ENCODE measurements around the gene MYO5C. TPM values are rescaled to one million over a fixed set of nuclear protein-coding genes. Genes with fewer than 3 reads are reported as not detected.
"Not testable (repeated sequence)": the region's sequence is repeated elsewhere in the genome, so short reads cannot be mapped to it uniquely, and the experiment has no call there.

Gene MYO5C
- total and polyA plus RNA-seq, 2 donors = 4.0 to 11.6 TPM

- 59% methylated on average over 6 of the region's 6 CpGs for WGBS
Observed at GRCh38 chr15:52255935-52256334, 39.7 kb downstream of the MYO5C start.

GRCh38 chr15:52255008-52255407 lies 40.6 kb downstream of the MYO5C start:
- H3K4me1 ChIP-seq (ENCODE audit: insufficient read depth) = no peaks in the 10 kb centered on the region
- H3K27ac ChIP-seq (ENCODE audit: low read depth) = no peak overlapping the region
- 48% methylated on average over 1 of the region's 1 CpG for WGBS
- H3K36me3 ChIP-seq (ENCODE audit: insufficient read depth) = no peaks in the 10 kb centered on the region
- no peak overlapping the region for H3K4me3 ChIP-seq (ENCODE audit: low read depth, low read length)
- DNase-seq (ENCODE audit: extremely low spot score) = no peak

More at GRCh38 chr15:52255935-52256334, 39.7 kb downstream of the MYO5C start:
- H3K4me1 ChIP-seq (ENCODE audit: insufficient read depth) = no peaks in the 10 kb centered on the region
- DNase-seq (ENCODE audit: extremely low spot score) = no peak
- no peak overlapping the region for H3K4me3 ChIP-seq (ENCODE audit: low read depth, low read length)
- no peaks in the 10 kb centered on the region for H3K36me3 ChIP-seq (ENCODE audit: insufficient read depth)
- H3K27ac ChIP-seq (ENCODE audit: low read depth) = no peak overlapping the region

GRCh38 chr15:52254391-52254790 lies 41.2 kb downstream of the MYO5C start:
- Histone ChIP-seq H3K27ac (ENCODE audit: low read depth) (no peak overlapping the region), H3K36me3 (ENCODE audit: insufficient read depth) (no peaks in the 10 kb centered on the region), H3K4me1 (ENCODE audit: insufficient read depth) (no peaks in the 10 kb centered on the region), H3K4me3 (ENCODE audit: low read depth, low read length) (no peak overlapping the region)
- DNase-seq (ENCODE audit: extremely low spot score) = no peak
- WGBS = 86% methylated on average over 4 of the region's 4 CpGs

- 64% methylated on average over 4 of the region's 4 CpGs for WGBS
- no peaks in the 10 kb centered on the region for H3K36me3 ChIP-seq (ENCODE audit: insufficient read depth)
- H3K4me1 ChIP-seq (ENCODE audit: insufficient read depth) = no peaks in the 10 kb centered on the region
- no peak overlapping the region for H3K4me3 ChIP-seq (ENCODE audit: low read depth, low read length)
- no peak for DNase-seq (ENCODE audit: extremely low spot score)
- H3K27ac ChIP-seq (ENCODE audit: low read depth) = no peak overlapping the region
Observed at GRCh38 chr15:52252781-52253180, 42.8 kb downstream of the MYO5C start.

- Histone ChIP-seq H3K27ac (ENCODE audit: low read depth) (no peak overlapping the region), H3K4me3 (ENCODE audit: low read depth, low read length) (no peak overlapping the region), H3K36me3 (ENCODE audit: insufficient read depth) (no peaks in the 10 kb centered on the region), H3K4me1 (ENCODE audit: insufficient read depth) (no peaks in the 10 kb centered on the region)
- no peak for DNase-seq (ENCODE audit: extremely low spot score)
- WGBS = 83% methylated on average over 8 of the region's 8 CpGs
Observed at GRCh38 chr15:52251144-52251860, 44.3 kb downstream of the MYO5C start.

- Histone ChIP-seq H3K4me3 (ENCODE audit: low read depth, low read length) (no peak overlapping the region), H3K4me1 (ENCODE audit: insufficient read depth) (no peaks in the 10 kb centered on the region), H3K27ac (ENCODE audit: low read depth) (no peak overlapping the region), H3K36me3 (ENCODE audit: insufficient read depth) (no peaks in the 10 kb centered on the region)
- 90% methylated on average over 7 of the region's 7 CpGs for WGBS
- DNase-seq (ENCODE audit: extremely low spot score) = no peak
Observed at GRCh38 chr15:52247461-52247860, 48.1 kb downstream of the MYO5C start.

GRCh38 chr15:52246686-52247431 lies 48.7 kb downstream of the MYO5C start:
- 88% methylated on average over 16 of the region's 16 CpGs for WGBS
- no peak for DNase-seq (ENCODE audit: extremely low spot score)

GRCh38 chr15:52243697-52244555 lies 51.7 kb downstream of the MYO5C start:
- Histone ChIP-seq H3K4me3 (ENCODE audit: low read depth, low read length) (no peak overlapping the region), H3K27ac (ENCODE audit: low read depth) (no peak overlapping the region), H3K36me3 (ENCODE audit: insufficient read depth) (no peaks in the 10 kb centered on the region), H3K4me1 (ENCODE audit: insufficient read depth) (no peaks in the 10 kb centered on the region)
- DNase-seq (ENCODE audit: extremely low spot score) = no peak
- 83% methylated on average over 20 of the region's 20 CpGs for WGBS

More at GRCh38 chr15:52246686-52247431, 48.7 kb downstream of the MYO5C start:
- Histone ChIP-seq H3K36me3 (ENCODE audit: insufficient read depth) (no peaks in the 10 kb centered on the region), H3K4me1 (ENCODE audit: insufficient read depth) (no peaks in the 10 kb centered on the region), H3K27ac (ENCODE audit: low read depth) (no peak overlapping the region), H3K4me3 (ENCODE audit: low read depth, low read length) (no peak overlapping the region)

GRCh38 chr15:52243286-52243685 lies 52.3 kb downstream of the MYO5C start:
- WGBS = 82% methylated on average over 7 of the region's 7 CpGs
- H3K36me3 ChIP-seq (ENCODE audit: insufficient read depth) = no peaks in the 10 kb centered on the region
- no peaks in the 10 kb centered on the region for H3K4me1 ChIP-seq (ENCODE audit: insufficient read depth)
- DNase-seq (ENCODE audit: extremely low spot score) = no peak
- no peak overlapping the region for H3K4me3 ChIP-seq (ENCODE audit: low read depth, low read length)
- no peak overlapping the region for H3K27ac ChIP-seq (ENCODE audit: low read depth)

- Histone ChIP-seq H3K4me1 (ENCODE audit: insufficient read depth) (no peaks in the 10 kb centered on the region), H3K27ac (ENCODE audit: low read depth) (no peak overlapping the region), H3K4me3 (ENCODE audit: low read depth, low read length) (no peak overlapping the region), H3K36me3 (ENCODE audit: insufficient read depth) (no peaks in the 10 kb centered on the region)
- DNase-seq (ENCODE audit: extremely low spot score) = no peak
- 94% methylated on average over 4 of the region's 4 CpGs for WGBS
Observed at GRCh38 chr15:52241489-52241888, 54.1 kb downstream of the MYO5C start.

- Histone ChIP-seq H3K4me3 (ENCODE audit: low read depth, low read length) (no peak overlapping the region), H3K4me1 (ENCODE audit: insufficient read depth) (no peaks in the 10 kb centered on the region), H3K36me3 (ENCODE audit: insufficient read depth) (no peaks in the 10 kb centered on the region), H3K27ac (ENCODE audit: low read depth) (no peak overlapping the region)
- 92% methylated on average over 3 of the region's 3 CpGs for WGBS
- no peak for DNase-seq (ENCODE audit: extremely low spot score)
Observed at GRCh38 chr15:52240166-52240565, 55.4 kb downstream of the MYO5C start.

- DNase-seq (ENCODE audit: extremely low spot score); H3K36me3 ChIP-seq (ENCODE audit: insufficient read depth); H3K4me3 ChIP-seq (ENCODE audit: low read depth, low read length); H3K4me1 ChIP-seq (ENCODE audit: insufficient read depth); H3K27ac ChIP-seq (ENCODE audit: low read depth): not testable (repeated sequence)
- 97% methylated on average over 13 of the region's 13 CpGs for WGBS
Observed at GRCh38 chr15:52238989-52239525, 56.5 kb downstream of the MYO5C start.

- WGBS = 88% methylated on average over 3 of the region's 3 CpGs
- H3K4me1 ChIP-seq (ENCODE audit: insufficient read depth) = no peaks in the 10 kb centered on the region
- H3K27ac ChIP-seq (ENCODE audit: low read depth) = no peak overlapping the region
- no peaks in the 10 kb centered on the region for H3K36me3 ChIP-seq (ENCODE audit: insufficient read depth)
- H3K4me3 ChIP-seq (ENCODE audit: low read depth, low read length) = no peak overlapping the region
- DNase-seq (ENCODE audit: extremely low spot score) = no peak
Observed at GRCh38 chr15:52238149-52238548, 57.5 kb downstream of the MYO5C start.
